Aorta (tissue), 5 donors: Measurements from ENCODE around the gene TMTC1. TPM values are rescaled to one million over a fixed set of nuclear protein-coding genes. Genes with fewer than 3 reads are reported as not detected.
"Not testable (repeated sequence)": the region's sequence is repeated elsewhere in the genome, so short reads cannot be mapped to it uniquely, and the experiment has no call there.

ENCODE experiments used
- ATAC-seq: fragments of 200-7000 bp; cut with Tn5 transposase; one replicate; pipeline ENCODE4 v1.9.1; 2022; ENCODE audit warnings: moderate library complexity; ENCODE audit not compliant: low FRiP score
- DNase-seq, 2 donors: peaks; one replicate each; pipeline ENCODE4 v3.0.0-alpha.2; 2020
- H3K27ac ChIP-seq, 2 donors: one replicate each; pipeline ENCODE4 v1.5.1; 2013; ENCODE audit warnings: low read length in 2 of 2, mild to moderate bottlenecking in 2 of 2, moderate library complexity in 2 of 2, control low read depth in 1 of 2, inconsistent platforms in 1 of 2, low read depth in 1 of 2
- H3K27me3 ChIP-seq, 2 donors: one replicate each; pipeline ENCODE4 v1.6.1; 2013; ENCODE audit warnings: control low read depth in 1 of 2, low read length in 1 of 2, mild to moderate bottlenecking in 1 of 2, moderate library complexity in 1 of 2; ENCODE audit not compliant: insufficient read depth in 2 of 2, control insufficient read depth in 1 of 2
- H3K36me3 ChIP-seq, 2 donors: one replicate each; pipeline ENCODE4 v1.6.1; 2013; ENCODE audit warnings: control low read depth in 1 of 2, low read length in 1 of 2, mild to moderate bottlenecking in 1 of 2; ENCODE audit not compliant: insufficient read depth in 2 of 2, control insufficient read depth in 1 of 2
- H3K4me1 ChIP-seq, 2 donors: one replicate each; pipeline ENCODE4 v1.6.1; 2013; ENCODE audit warnings: low read length in 2 of 2, control low read depth in 1 of 2, mild to moderate bottlenecking in 1 of 2, moderate library complexity in 1 of 2; ENCODE audit not compliant: insufficient read depth in 2 of 2, control insufficient read depth in 1 of 2
- H3K4me3 ChIP-seq, 2 donors: one replicate each; pipeline ENCODE4 v1.5.1; 2013; ENCODE audit warnings: low read length in 2 of 2, control low read depth in 1 of 2, mild to moderate bottlenecking in 1 of 2
- H3K9me3 ChIP-seq: one replicate; pipeline ENCODE4 v1.6.1; 2013; ENCODE audit warnings: mild to moderate bottlenecking, low read length; ENCODE audit not compliant: control insufficient read depth
- WGBS, 2 donors: extraction: QIAGEN DNeasy Blood & Tissue Kit; methylation state at CpG; one replicate each; pipeline ENCODE4 v1.1.7; 2013; 5-methylcytosine and 5-hydroxymethylcytosine counted together
- intact Hi-C, 2 donors: fragments of 100-400 bp; cut with DNase I; formaldehyde crosslinking; loops; one replicate each; pipeline versions ENCODE4 v1.14.2 to v1.15.0; 2022
- polyA plus RNA-seq, 2 donors: library from polyadenylated mRNA; stranded (reverse); fragments of 200-250 nt; gene quantifications; one replicate each; pipeline ENCODE4 v1.2.3, GENCODE V29; 2013
- total RNA-seq, 2 donors: library from RNA; stranded (reverse); fragmentation: NEBNext Ultra II Directional; extraction: Animal tissue kit (Norgen Biotek cat#: 25700); gene quantifications; one replicate each; pipeline ENCODE4 v1.2.1, GENCODE V29; 2021
- donor health status: healthy with polysubstance abuse.
- donor health status: Bipolar disorder and iron deficiency.
- donor health status: DM: no; HTN: no; CAD: no.
- donor health status: DM: no; HTN: no; CAD: no.
- donor health status: DM: yes; HTN: yes; CAD: no.

TMTC1 gene
- total and polyA plus RNA-seq, 4 donors = 12.8 to 84.6 (median 46.7) TPM

- H3K4me3 ChIP-seq = no peak overlapping the region
- ATAC-seq = no peak
- DNase-seq = no peak
- 79 to 84% methylated on average over 3 of the region's 3 CpGs for WGBS, 2 donors
- no peaks in the 10 kb centered on the region for H3K4me1 ChIP-seq
- peaks cover 0 to 2% of the 10 kb centered on the region in 2 donors for H3K36me3 ChIP-seq
- intact Hi-C loops = no loop called here
- no peak overlapping the region for H3K27ac ChIP-seq
- no peaks in the 10 kb centered on the region for H3K9me3 ChIP-seq
- H3K27me3 ChIP-seq = no peaks in the 10 kb centered on the region
Observed at GRCh38 chr12:29634057-29634456, 149.7 kb downstream of the TMTC1 start.

GRCh38 chr12:29630164-29630563 lies 153.6 kb downstream of the TMTC1 start:
- H3K4me1 ChIP-seq, H3K36me3 ChIP-seq, H3K4me3 ChIP-seq, intact Hi-C loops, DNase-seq, H3K9me3 ChIP-seq, H3K27me3 ChIP-seq, H3K27ac ChIP-seq, ATAC-seq: not testable (repeated sequence)
- 53 to 69% methylated on average over 1 of the region's 1 CpG for WGBS, 2 donors

DNA sequence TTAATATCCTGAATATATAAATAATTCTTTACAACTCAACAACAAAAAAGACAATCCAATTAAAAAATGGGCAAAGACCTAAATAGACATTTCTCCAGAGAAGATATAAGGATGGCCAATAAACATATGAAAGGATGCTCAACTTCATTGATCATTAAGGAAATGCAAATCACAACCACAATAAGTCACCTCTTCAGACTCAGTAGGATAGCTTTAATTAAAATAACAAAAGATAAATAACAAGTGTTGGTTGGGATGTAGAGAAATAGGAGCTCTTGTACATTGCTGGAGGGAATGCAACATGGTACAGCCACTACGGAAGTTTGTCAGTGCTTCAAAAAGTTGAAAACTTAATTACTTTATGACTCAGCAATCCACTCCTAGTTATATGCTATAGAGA lies 156.5 kb downstream of the TMTC1 start:
- no peaks in the 10 kb centered on the region for H3K27me3 ChIP-seq
- 94 to 97% methylated on average over 1 of the region's 1 CpG for WGBS, 2 donors
- H3K4me1 ChIP-seq = no peaks in the 10 kb centered on the region
- no peaks in the 10 kb centered on the region for H3K9me3 ChIP-seq
- DNase-seq (no peak), ATAC-seq (no peak)
- H3K27ac ChIP-seq = no peak overlapping the region
- H3K36me3 ChIP-seq = peaks cover 0 to 2% of the 10 kb centered on the region in 2 donors
- H3K4me3 ChIP-seq = no peak overlapping the region
- intact Hi-C loops = no loop called here

GRCh38 chr12:29625359-29625953 lies 158.3 kb downstream of the TMTC1 start:
- ATAC-seq (no peak), DNase-seq (no peak)
- peaks cover 0 to 2% of the 10 kb centered on the region in 2 donors for H3K36me3 ChIP-seq
- intact Hi-C loops = no loop called here
- WGBS, 2 donors = 19 to 30% methylated on average over 2 of the region's 2 CpGs
- no peaks in the 10 kb centered on the region for H3K27me3 ChIP-seq
- H3K4me1 ChIP-seq = no peaks in the 10 kb centered on the region
- H3K27ac ChIP-seq = peak overlapping the region in 1 of 2 donors; percentile 43
- no peak overlapping the region for H3K4me3 ChIP-seq
- H3K9me3 ChIP-seq = no peaks in the 10 kb centered on the region

DNA sequence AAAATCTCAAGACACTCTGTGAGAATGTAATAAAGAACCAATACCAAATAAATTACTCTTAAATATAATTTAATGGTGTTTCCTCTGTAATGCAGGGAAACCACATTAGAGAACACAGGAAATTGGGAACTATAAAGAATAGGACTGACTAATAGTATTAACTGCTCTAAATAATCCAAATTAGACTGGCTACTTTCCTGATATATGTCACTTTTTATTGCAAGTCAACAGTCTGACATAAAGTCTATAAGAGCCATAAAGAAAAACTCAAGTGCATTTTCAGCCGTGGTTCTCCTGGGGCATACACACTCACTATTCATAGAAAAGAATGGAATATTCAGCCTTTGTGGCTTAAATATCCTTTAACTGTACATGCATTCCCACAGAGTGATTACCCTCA lies 161.5 kb downstream of the TMTC1 start:
- Histone ChIP-seq H3K36me3 (peaks cover 0 to 2% of the 10 kb centered on the region in 2 donors), H3K4me1 (no peaks in the 10 kb centered on the region), H3K9me3 (no peaks in the 10 kb centered on the region), H3K27ac (no peak overlapping the region), H3K27me3 (no peaks in the 10 kb centered on the region), H3K4me3 (no peak overlapping the region)
- WGBS, 2 donors = 92% methylated on average over 1 of the region's 1 CpG
- intact Hi-C loops = no loop called here
- ATAC-seq (no peak), DNase-seq (no peak)

GRCh38 chr12:29620030-29620429 lies 163.7 kb downstream of the TMTC1 start:
- Histone ChIP-seq H3K27ac (no peak overlapping the region), H3K4me3 (no peak overlapping the region), H3K27me3 (no peaks in the 10 kb centered on the region), H3K36me3 (peaks cover 0 to 2% of the 10 kb centered on the region in 2 donors), H3K4me1 (peaks cover 0 to 5% of the 10 kb centered on the region in 2 donors), H3K9me3 (no peaks in the 10 kb centered on the region)
- intact Hi-C loops = no loop called here
- DNase-seq (no peak), ATAC-seq (no peak)
- 99 to 100% methylated on average over 1 of the region's 1 CpG for WGBS, 2 donors

- Histone ChIP-seq H3K36me3 (no peaks in the 10 kb centered on the region), H3K4me3 (no peak overlapping the region), H3K9me3 (no peaks in the 10 kb centered on the region), H3K27me3 (no peaks in the 10 kb centered on the region), H3K4me1 (peaks cover 0 to 12% of the 10 kb centered on the region in 2 donors), H3K27ac (no peak overlapping the region)
- intact Hi-C loops = no loop called here
- no peak for DNase-seq
- 81 to 82% methylated on average over 1 of the region's 1 CpG for WGBS, 2 donors
- no peak for ATAC-seq
Observed at GRCh38 chr12:29617407-29617803, 166.3 kb downstream of the TMTC1 start.

GRCh38 chr12:29616664-29617406 lies 166.9 kb downstream of the TMTC1 start:
- Histone ChIP-seq H3K27me3 (no peaks in the 10 kb centered on the region), H3K36me3 (no peaks in the 10 kb centered on the region), H3K27ac (no peak overlapping the region), H3K4me3 (no peak overlapping the region), H3K4me1 (peaks cover 0 to 12% of the 10 kb centered on the region in 2 donors), H3K9me3 (no peaks in the 10 kb centered on the region)
- ATAC-seq (no peak), DNase-seq (no peak)
- 71 to 76% methylated on average over 6 of the region's 6 CpGs for WGBS, 2 donors
- intact Hi-C loops = no loop called here
